ENCODE data around the gene SETD4. TPM values are rescaled to one million over a fixed set of nuclear protein-coding genes. Genes with fewer than 3 reads are reported as not detected.

SETD4 gene
- total RNA-seq, 1 donor from 2014 or later = 21.6 TPM

- Histone ChIP-seq H3K9ac (peak overlapping the region; percentile 42), H3F3A (ENCODE audit: low read depth) (peaks cover 21% of the 10 kb centered on the region), H3K4me1 (peaks cover 8% of the 10 kb centered on the region), H2AFZ (replicated peaks) (peak overlapping the region; percentile 95), H3K27me3 (no peaks in the 10 kb centered on the region), H3K4me3 (peak overlapping the region; percentile 98), H4K20me1 (ENCODE audit: low read depth) (no peaks in the 10 kb centered on the region), H3K9me3 (ENCODE audit: low read depth) (no peaks in the 10 kb centered on the region), H3K79me2 (ENCODE audit: low read depth) (peaks cover 31% of the 10 kb centered on the region), H3K27ac (peak overlapping the region; percentile 90), H3K4me2 (peak overlapping the region; percentile 85), H3K36me3 (peaks cover 12% of the 10 kb centered on the region)
- TF ChIP-seq EZH2 (IDR thresholded peaks at IDR 0.05) (no peak), EZH2phosphoT487 (IDR thresholded peaks at IDR 0.05) (no peak), CTCF (IDR thresholded peaks at IDR 0.05) (no peak)
- no peak for DNase-seq (ENCODE audit: low spot score)
- peaks cover 5% of the 10 kb centered on the region for H3K27me3 Mint-ChIP-seq (ENCODE audit: insufficient read depth, low read depth)
- no peaks in the 10 kb centered on the region for H3K9me3 Mint-ChIP-seq
- peak overlapping the region; percentile 96 for H3K4me3 Mint-ChIP-seq
- H3K4me1 Mint-ChIP-seq = peaks cover 13% of the 10 kb centered on the region
- H3K27ac Mint-ChIP-seq = peak overlapping the region; percentile 81
- peaks cover 20% of the 10 kb centered on the region for H3K36me3 Mint-ChIP-seq
Measured at GRCh38 chr21:36059823-36060158, 535 bp downstream of the SETD4 start.

GRCh38 chr21:36055551-36055950, 4.8 kb downstream of the SETD4 start:
- no peak overlapping the region for H3K4me3 Mint-ChIP-seq

GRCh38 chr21:36053715-36054062, 6.6 kb downstream of the SETD4 start:
- no peak overlapping the region for H3K4me3 Mint-ChIP-seq
- Histone ChIP-seq H2AFZ (replicated peaks) (no peak overlapping the region), H3K27ac (no peak overlapping the region), H3K79me2 (ENCODE audit: low read depth) (peaks cover 18% of the 10 kb centered on the region), H4K20me1 (ENCODE audit: low read depth) (no peaks in the 10 kb centered on the region), H3K27me3 (no peaks in the 10 kb centered on the region), H3K4me1 (peaks cover under 1% of the 10 kb centered on the region), H3K9me3 (ENCODE audit: low read depth) (no peaks in the 10 kb centered on the region), H3K4me2 (no peak overlapping the region), H3F3A (ENCODE audit: low read depth) (no peaks in the 10 kb centered on the region), H3K4me3 (no peak overlapping the region), H3K9ac (no peak overlapping the region), H3K36me3 (peaks cover 20% of the 10 kb centered on the region)
- no peaks in the 10 kb centered on the region for H3K9me3 Mint-ChIP-seq
- H3K27ac Mint-ChIP-seq = no peak overlapping the region
- peaks cover 40% of the 10 kb centered on the region for H3K36me3 Mint-ChIP-seq
- no peak for DNase-seq (ENCODE audit: low spot score)
- peaks cover 10% of the 10 kb centered on the region for H3K4me1 Mint-ChIP-seq
- no peak for TF ChIP-seq CTCF (IDR thresholded peaks at IDR 0.05)
- no peak for TF ChIP-seq EZH2 (IDR thresholded peaks at IDR 0.05)
- TF ChIP-seq EZH2phosphoT487 (IDR thresholded peaks at IDR 0.05) = no peak
- H3K27me3 Mint-ChIP-seq (ENCODE audit: insufficient read depth, low read depth) = no peaks in the 10 kb centered on the region

More at GRCh38 chr21:36055551-36055950, 4.8 kb downstream of the SETD4 start:
- Histone ChIP-seq H3K4me1 (peaks cover 8% of the 10 kb centered on the region), H3K27ac (no peak overlapping the region), H3K36me3 (peaks cover 20% of the 10 kb centered on the region), H4K20me1 (ENCODE audit: low read depth) (no peaks in the 10 kb centered on the region), H3K9me3 (ENCODE audit: low read depth) (no peaks in the 10 kb centered on the region), H3K9ac (no peak overlapping the region), H3F3A (ENCODE audit: low read depth) (peaks cover 14% of the 10 kb centered on the region), H3K4me2 (no peak overlapping the region), H2AFZ (replicated peaks) (no peak overlapping the region), H3K79me2 (ENCODE audit: low read depth) (peaks cover 31% of the 10 kb centered on the region), H3K27me3 (no peaks in the 10 kb centered on the region), H3K4me3 (no peak overlapping the region)
- Mint-ChIP-seq H3K36me3 (peaks cover 30% of the 10 kb centered on the region), H3K4me1 (peaks cover 13% of the 10 kb centered on the region), H3K9me3 (no peaks in the 10 kb centered on the region), H3K27me3 (ENCODE audit: insufficient read depth, low read depth) (no peaks in the 10 kb centered on the region), H3K27ac (no peak overlapping the region)
- no peak for DNase-seq (ENCODE audit: low spot score)
- no peak for TF ChIP-seq EZH2phosphoT487 (IDR thresholded peaks at IDR 0.05)
- TF ChIP-seq CTCF (IDR thresholded peaks at IDR 0.05) = no peak
- no peak for TF ChIP-seq EZH2 (IDR thresholded peaks at IDR 0.05)

Measured in neural progenitor cell (in vitro differentiated cells).